ENCODE data around the gene TM9SF3. TPM values are rescaled to one million over a fixed set of nuclear protein-coding genes. Genes with fewer than 3 reads are reported as not detected.
A peak's percentile ranks its signal among the peaks of the same experiment; 100 is the strongest.

Gene TM9SF3
- total and polyA plus RNA-seq, 10 of the 15 experiments (the other 5 are each of a cell fraction or from before 2014, with no cell fraction given): 17.1 to 85.4 (median 44.9) TPM

DNA sequence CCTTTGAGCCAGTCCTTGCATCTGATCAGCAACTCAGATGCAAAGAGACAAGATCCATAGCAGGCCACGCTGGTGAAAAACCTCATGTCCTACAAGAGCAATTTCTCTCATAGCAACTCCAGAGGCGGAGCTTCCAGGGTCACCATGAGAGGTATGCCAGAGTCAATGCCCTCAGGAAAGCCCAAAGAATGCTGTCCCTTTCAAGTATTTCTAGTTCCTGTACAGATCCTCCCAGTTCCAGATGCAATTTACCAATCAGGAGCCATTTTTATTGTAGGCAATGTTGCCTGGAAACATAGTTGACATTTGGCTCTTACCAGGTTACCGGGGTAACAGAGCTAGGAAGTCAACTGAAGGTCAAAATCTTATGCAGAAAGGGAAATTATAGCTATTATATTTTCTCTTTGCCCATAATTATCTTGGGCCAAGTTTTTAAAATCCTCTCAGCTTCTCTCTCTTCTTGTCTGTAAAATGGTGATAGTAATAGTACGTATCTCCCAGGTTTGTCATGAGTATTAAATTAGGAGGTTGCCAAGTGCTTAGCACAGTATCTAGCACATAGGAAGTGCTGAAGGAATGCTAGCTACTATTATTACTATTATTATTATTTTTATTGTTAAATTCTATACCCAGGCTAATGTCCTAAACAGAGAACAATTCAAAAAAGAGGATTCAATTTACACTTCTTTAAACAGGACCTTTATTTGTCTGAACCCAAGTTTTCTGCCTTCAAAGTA lies 46.3 kb upstream of the TM9SF3 start (continued):
- TF ChIP-seq SREBF1 (IDR thresholded peaks at IDR 0.05; ENCODE audit: low read length): no peak
- no peak for TF ChIP-seq RBBP5 (conservative IDR thresholded peaks at IDR 0.05)
- no peak for TF ChIP-seq PRDM15 (CRISPR knock-in tag; IDR thresholded peaks at IDR 0.05)
- no peak for TF ChIP-seq SMC3 (IDR thresholded peaks at IDR 0.05; ENCODE audit: borderline replicate concordance, low read length)

GRCh38 chr10:96627292-96627691 lies 40.5 kb upstream of the TM9SF3 start:
- RAD21 ChIA-PET (ENCODE audit: unreplicated experiment): no interaction called here
- no TSS peak for BruUV-seq (replicated peaks)

More at GRCh38 chr10:96627292-96627691, 40.5 kb upstream of the TM9SF3 start:
- H3K79me2 ChIP-seq (ENCODE audit: control insufficient read depth, insufficient read depth, low read length): no peaks in the 10 kb centered on the region
- SMC1A ChIA-PET (ENCODE audit: uncharacterized antibody, unreplicated experiment): no interaction called here
- DNase-seq (ENCODE audit: low read depth, low spot score): no peak
- no peak overlapping the region for H3K27ac ChIP-seq (ENCODE audit: control insufficient read depth, insufficient read depth)
- no peaks in the 10 kb centered on the region for H3K4me1 ChIP-seq (ENCODE audit: control insufficient read depth, insufficient read depth, low read length)
- no peak for FAIRE-seq
- H3K4me2 ChIP-seq (ENCODE audit: control insufficient read depth, insufficient read depth): no peak overlapping the region
- TF ChIP-seq ZBTB40 (IDR thresholded peaks at IDR 0.05; ENCODE audit: borderline replicate concordance) (peak; percentile 79), TAF1 (IDR thresholded peaks at IDR 0.05; ENCODE audit: borderline replicate concordance, low read depth, low read length) (no peak), CBX5 (IDR thresholded peaks at IDR 0.05; ENCODE audit: low read depth) (no peak), MLLT1 (IDR thresholded peaks at IDR 0.05) (no peak), IRF4 (IDR thresholded peaks at IDR 0.05; ENCODE audit: low read depth, low read length) (no peak)
- TF ChIP-seq, protein P1, sequence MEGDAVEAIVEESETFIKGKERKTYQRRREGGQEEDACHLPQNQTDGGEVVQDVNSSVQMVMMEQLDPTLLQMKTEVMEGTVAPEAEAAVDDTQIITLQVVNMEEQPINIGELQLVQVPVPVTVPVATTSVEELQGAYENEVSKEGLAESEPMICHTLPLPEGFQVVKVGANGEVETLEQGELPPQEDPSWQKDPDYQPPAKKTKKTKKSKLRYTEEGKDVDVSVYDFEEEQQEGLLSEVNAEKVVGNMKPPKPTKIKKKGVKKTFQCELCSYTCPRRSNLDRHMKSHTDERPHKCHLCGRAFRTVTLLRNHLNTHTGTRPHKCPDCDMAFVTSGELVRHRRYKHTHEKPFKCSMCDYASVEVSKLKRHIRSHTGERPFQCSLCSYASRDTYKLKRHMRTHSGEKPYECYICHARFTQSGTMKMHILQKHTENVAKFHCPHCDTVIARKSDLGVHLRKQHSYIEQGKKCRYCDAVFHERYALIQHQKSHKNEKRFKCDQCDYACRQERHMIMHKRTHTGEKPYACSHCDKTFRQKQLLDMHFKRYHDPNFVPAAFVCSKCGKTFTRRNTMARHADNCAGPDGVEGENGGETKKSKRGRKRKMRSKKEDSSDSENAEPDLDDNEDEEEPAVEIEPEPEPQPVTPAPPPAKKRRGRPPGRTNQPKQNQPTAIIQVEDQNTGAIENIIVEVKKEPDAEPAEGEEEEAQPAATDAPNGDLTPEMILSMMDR (IDR thresholded peaks at IDR 0.05 in 2 of 3, conservative IDR thresholded peaks at IDR 0.05 in 1 of 3; ENCODE audit: control insufficient read depth in 2 of 3, extremely low read depth in 1 of 3, insufficient read depth in 1 of 3, low read depth in 3 of 3, low read length in 3 of 3): no peak
- H4K20me1 ChIP-seq (ENCODE audit: control insufficient read depth, insufficient read depth): no peaks in the 10 kb centered on the region
- intact Hi-C loops (cut with micrococcal nuclease; ENCODE audit: unreplicated experiment): no loop called here
- in situ Hi-C loops (cut with MboI): no loop called here
- H2AFZ ChIP-seq (ENCODE audit: control insufficient read depth, low read depth, low read length): no peak overlapping the region
- POLR2A ChIA-PET: no interaction called here
- no peaks in the 10 kb centered on the region for H3K9me3 ChIP-seq (replicated peaks; ENCODE audit: control insufficient read depth, insufficient read depth, low read length)
- no peak for ATAC-seq
- WGBS (ENCODE audit: insufficient coverage, insufficient replicate concordance, low lambda C conversion rate, missing lambda C conversion rate): 30% methylated on average over 1 of the region's 1 CpG
- CTCF ChIA-PET: no interaction called here
- no peak overlapping the region for H3K9ac ChIP-seq (ENCODE audit: control insufficient read depth, insufficient read depth, low read length)
- no peaks in the 10 kb centered on the region for H3K27me3 ChIP-seq (replicated peaks in 1 of 2; ENCODE audit: control insufficient read depth in 2 of 2, insufficient read depth in 2 of 2, low read length in 1 of 2)
- H3K36me3 ChIP-seq (ENCODE audit: control insufficient read depth in 2 of 2, insufficient read depth in 2 of 2, low read length in 1 of 2): peaks cover 18 to 33% of the 10 kb centered on the region in 2 experiments
- no peak overlapping the region for H3K4me3 ChIP-seq

Measured in GM12878 (cell line).